ENCODE results near the gene EIF4ENIF1. TPM values are rescaled to one million over a fixed set of nuclear protein-coding genes. Genes with fewer than 3 reads are reported as not detected.
"Not testable (repeated sequence)": the region's sequence is repeated elsewhere in the genome, so short reads cannot be mapped to it uniquely, and the experiment has no call there.

EIF4ENIF1 gene, protein sequence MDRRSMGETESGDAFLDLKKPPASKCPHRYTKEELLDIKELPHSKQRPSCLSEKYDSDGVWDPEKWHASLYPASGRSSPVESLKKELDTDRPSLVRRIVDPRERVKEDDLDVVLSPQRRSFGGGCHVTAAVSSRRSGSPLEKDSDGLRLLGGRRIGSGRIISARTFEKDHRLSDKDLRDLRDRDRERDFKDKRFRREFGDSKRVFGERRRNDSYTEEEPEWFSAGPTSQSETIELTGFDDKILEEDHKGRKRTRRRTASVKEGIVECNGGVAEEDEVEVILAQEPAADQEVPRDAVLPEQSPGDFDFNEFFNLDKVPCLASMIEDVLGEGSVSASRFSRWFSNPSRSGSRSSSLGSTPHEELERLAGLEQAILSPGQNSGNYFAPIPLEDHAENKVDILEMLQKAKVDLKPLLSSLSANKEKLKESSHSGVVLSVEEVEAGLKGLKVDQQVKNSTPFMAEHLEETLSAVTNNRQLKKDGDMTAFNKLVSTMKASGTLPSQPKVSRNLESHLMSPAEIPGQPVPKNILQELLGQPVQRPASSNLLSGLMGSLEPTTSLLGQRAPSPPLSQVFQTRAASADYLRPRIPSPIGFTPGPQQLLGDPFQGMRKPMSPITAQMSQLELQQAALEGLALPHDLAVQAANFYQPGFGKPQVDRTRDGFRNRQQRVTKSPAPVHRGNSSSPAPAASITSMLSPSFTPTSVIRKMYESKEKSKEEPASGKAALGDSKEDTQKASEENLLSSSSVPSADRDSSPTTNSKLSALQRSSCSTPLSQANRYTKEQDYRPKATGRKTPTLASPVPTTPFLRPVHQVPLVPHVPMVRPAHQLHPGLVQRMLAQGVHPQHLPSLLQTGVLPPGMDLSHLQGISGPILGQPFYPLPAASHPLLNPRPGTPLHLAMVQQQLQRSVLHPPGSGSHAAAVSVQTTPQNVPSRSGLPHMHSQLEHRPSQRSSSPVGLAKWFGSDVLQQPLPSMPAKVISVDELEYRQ
- 3.4 and 6.1 TPM in 2 replicates for total RNA-seq (2014; rRNA removed; shearing (Covaris generic))

- DNase-seq (ENCODE audit: low spot score): peak; percentile 59
Measured at GRCh38 chr22:31489632-31490495, at the start of gene EIF4ENIF1. Gene EIF4ENIF1, minus strand, starts transcription at chr22:31489842. Its CDS starts 1,124 bp downstream, at chr22:31488718.

DNA sequence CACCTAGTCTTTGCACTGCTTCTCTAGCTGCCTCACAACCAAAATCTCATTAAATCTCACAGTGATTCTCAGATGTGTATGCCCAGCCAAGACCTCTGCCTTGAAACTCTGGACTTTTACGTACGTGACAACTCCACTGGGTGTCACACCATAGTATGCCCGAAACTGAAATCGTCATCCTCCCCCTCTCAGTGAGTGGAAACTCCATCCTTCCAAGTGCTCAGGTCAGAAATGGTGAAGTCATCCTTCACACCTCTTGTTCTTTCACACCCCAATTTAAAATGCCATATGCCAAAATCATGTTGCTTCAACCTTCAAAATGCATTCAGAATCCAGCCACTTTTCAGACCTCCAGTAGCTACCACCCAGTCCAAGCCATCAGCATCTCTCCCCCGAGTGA, 49.2 kb upstream of the EIF4ENIF1 start:
- DNase-seq (ENCODE audit: low spot score): no peak

- DNase-seq (ENCODE audit: low spot score): no peak
Measured at GRCh38 chr22:31537019-31537535, 47.4 kb upstream of the EIF4ENIF1 start.

DNA sequence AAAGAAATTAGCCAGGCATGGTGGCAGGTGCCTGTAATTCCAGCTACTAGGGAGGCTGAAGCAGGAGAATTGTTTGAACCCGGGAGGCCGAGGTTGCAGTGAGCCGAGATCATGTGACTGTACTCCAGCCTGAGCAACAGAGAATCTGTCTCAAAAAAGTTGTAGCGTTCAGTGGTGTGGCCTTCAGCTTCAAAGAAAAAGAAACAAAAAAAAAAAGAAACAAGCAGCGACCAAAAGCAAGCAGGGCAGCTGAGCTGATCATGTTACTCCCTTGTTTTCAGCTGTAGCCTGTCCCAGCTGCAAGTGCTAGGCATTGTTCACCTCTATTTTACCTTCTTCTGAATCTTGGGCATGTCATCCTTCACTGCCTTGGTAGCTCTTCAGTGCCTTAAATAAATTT, 43.7 kb upstream of the EIF4ENIF1 start:
- DNase-seq (ENCODE audit: low spot score): no peak

DNA sequence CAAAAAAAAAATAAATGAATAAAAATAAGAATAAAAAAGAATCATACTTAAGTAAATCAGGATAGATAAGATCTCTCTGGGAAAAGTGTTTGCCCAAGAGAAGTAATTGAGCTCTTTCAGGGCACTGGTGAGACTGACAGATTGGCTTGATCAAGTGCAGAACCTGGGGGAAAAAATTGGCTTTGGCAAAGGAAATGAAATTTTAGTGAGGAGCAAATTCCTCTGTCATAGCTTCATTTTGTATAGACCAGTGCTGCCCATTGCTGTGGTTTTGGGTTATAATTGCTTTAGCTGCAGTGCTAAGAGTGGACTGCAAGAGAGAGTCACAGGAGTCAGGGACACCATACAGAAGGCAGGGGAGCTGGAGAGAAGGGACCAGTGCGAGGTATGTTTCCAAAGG, 42.4 kb upstream of the EIF4ENIF1 start:
- no peak for DNase-seq (ENCODE audit: low spot score)

GRCh38 chr22:31530823-31531195, 41.2 kb upstream of the EIF4ENIF1 start:
- DNase-seq (ENCODE audit: low spot score): no peak

- DNase-seq (ENCODE audit: low spot score): no peak
Measured at GRCh38 chr22:31526270-31526669, 36.6 kb upstream of the EIF4ENIF1 start.

DNA sequence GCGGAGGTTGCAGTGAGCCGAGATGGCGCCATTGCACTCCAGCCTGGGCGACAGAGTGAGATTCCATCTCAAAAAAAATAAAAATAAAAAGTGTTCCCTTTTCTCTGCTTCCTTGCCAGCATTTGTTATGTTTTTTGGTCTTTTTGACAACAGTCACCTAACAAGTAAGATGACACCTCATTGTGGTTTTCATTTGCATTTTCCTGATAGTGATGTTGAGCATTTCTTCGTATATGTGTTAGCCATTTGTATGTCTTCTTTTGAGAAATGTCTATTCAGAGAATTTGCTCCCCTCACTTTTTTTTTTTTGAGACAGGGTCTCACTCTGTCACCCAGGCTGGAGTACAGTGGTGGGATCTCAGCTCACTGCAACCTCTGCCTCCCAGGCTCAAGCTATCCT, 34.5 kb upstream of the EIF4ENIF1 start:
- DNase-seq (ENCODE audit: low spot score): not testable (repeated sequence)

DNA sequence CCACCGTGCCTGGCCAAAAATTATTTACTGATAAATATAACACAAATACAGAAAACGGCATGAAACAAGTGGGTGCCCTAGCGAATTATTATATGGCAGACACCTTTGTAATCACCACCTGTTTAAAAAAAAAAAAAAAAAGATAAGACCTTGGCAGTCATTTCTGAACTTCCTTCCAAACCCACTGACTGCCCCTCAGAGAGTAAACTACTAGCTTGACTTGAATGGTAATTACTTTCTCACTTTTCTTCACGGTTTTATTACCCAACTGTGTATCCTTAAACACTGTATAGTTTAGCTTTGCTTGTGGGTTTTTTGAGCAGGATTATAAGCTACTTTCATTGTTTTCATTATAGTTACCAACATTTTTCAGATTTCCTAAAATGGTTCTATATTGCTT, 30.4 kb upstream of the EIF4ENIF1 start:
- DNase-seq (ENCODE audit: low spot score): no peak

DNA sequence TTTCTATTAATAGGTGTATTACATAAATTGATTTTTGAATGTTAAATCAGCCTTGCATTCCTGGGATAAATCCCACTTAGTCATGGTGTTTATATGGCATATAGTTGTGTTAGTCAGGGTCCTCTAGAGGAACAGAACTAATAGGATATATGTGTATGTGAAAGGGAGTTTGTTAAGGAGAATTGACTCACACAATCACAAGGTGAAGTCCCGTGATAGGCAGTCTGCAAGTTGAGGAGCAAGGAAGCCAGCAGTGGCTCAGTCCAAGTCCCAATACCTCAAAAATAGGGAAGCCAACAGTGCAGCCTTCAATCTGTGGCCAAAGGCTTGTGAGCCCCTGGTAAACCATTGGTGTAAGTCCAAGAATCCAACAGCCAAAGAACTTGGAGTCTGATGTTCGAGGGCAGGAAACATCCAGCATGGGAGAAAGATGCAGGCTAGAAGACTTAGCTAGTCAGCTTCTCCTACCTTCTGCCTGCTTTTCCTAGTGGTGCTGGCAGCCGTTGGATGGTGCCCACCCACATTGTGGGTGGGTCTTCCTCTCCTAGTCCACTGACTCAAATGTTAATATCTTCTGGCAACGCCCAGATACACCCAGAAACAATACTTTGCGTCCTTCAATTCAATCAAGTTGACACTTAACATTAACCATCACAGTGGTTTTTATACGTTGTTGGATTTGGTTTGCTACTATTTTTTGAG, 19.6 kb upstream of the EIF4ENIF1 start:
- no peak for DNase-seq (ENCODE audit: low spot score)

GRCh38 chr22:31508536-31508935, 18.9 kb upstream of the EIF4ENIF1 start:
- DNase-seq (ENCODE audit: low spot score): no peak

DNA sequence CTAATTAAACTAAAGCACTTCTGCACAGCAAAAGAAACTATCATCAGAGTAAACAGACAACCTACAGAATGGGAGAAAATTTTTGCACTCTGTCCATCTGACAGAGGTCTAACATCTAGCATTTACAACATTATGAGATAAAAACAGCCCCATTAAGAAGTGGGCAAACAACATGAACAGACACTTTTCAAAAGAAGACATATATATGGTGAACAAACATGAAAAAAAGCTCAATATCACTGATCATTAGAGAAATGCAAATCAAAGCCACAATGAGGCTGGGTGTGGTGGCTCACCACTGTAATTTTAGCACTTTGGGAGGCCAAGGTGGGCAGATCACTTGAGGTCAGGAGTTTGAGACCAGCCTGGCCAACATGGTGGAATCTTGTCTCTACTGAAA, 17.9 kb upstream of the EIF4ENIF1 start:
- DNase-seq (ENCODE audit: low spot score): not testable (repeated sequence)

DNA sequence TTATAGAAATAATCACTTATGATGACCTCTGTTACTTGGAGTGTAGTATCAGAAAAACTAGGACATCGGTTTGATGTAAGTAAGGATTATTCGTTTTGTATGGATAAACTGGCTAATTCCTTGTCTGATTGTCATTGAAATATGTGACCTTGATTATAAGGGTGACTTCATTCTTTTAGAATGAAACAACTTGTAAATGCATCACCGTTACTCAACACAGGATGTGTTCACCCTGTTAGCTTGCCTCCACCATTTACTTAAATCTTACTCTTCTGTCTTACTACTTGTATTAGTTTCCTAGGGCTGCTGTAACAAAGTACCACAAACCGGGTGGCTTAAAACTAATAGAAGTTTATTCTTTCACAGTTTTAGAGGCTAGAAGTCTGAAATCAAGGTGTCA, 14.6 kb upstream of the EIF4ENIF1 start:
- DNase-seq (ENCODE audit: low spot score): no peak

DNA sequence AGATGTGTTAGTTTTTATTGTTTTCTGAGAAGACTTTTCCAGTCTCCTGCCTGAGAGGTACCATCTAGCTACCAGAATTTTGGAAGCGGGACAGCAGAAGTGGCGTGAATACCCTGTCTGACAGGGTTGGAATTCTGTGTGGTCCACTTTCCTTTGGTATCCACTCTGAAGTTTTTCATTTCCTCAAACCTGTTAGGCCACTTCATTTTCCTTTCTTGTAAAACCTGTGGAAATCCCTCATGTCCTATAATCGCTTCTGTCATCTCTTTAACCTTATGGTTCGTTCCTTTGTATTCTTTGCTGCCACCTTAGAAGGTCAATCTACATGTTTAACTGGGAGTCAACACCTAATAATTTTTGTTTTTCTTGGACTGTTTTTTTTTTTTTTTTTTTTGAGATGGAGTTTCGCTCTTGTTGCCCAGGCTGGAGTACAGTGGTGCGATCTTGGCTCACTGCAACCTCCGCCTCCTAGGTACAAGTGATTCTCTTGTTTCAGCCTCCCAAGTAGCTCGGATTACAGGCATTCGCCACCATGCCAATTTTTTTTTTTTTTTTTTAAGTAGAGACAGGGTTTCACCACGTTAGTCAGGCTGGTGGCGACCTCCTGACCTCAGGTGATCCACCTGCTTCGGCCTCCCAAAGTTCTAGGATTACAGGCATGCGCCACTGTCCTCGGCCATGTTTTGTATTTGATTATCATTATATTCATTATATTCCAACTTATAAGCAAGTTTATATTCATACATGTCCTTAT, 13.7 kb upstream of the EIF4ENIF1 start:
- no peak for DNase-seq (ENCODE audit: low spot score)

DNA sequence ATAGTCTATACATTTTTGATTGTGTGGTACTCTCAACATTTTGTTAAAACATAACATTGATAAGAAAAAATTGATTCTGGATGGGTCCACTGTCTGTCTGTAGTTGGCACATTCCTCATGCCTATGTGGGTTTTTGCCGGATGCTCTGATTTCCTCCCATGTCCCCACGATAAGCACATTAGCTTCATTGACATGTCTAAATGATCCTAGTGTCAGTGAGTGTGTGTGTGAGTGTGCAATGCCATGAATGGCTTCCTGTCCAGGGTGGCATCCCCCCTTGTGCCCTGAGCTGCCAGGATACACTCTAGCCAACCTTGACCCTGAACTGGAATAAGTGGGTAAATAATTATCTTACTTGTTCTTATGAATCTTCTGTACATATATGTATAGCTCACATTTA, 12.1 kb upstream of the EIF4ENIF1 start:
- DNase-seq (ENCODE audit: low spot score): no peak

DNA sequence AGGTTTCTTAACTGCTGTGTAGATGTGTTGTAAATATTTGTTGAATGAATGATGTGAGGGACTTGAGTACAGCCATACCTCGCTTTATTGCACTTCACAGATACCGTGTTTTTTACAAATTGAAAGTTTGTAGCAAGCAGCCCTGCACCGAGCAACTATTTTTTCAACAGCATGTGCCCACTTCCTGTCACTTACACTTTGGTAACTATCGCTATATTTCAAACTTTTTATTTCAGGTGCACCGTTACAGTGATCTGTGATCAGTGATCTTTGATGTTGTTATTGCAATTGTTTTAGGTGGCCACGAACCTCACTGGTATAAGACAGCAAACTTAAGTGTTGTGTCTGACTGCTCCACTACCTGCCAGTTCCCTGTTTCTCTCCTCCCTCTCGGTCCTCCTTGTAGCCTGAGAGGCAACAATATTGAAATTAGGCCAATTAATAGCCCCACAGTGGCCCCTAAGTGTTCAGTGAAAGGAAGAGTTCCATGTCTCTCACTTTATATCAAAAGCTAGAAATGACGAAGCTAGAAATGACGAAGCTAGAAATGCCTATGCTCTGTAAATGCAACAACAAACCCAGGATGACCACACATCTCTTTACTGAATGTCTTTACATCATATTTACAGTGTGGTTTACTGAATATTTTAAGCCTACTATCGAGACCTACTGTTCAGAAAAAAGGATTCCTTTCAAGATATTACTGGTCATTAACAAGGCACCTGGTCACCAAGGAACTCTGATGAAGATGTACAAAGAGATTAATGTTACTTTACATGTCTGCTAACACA, 7.7 kb upstream of the EIF4ENIF1 start:
- DNase-seq (ENCODE audit: low spot score): no peak

GRCh38 chr22:31496735-31497146, 7.1 kb upstream of the EIF4ENIF1 start:
- no peak for DNase-seq (ENCODE audit: low spot score)

- DNase-seq (ENCODE audit: low spot score): peak; percentile 58
Measured at GRCh38 chr22:31496007-31496734, 6.5 kb upstream of the EIF4ENIF1 start, which contains the start of gene SFI1. Gene SFI1, plus strand, starts transcription at chr22:31496536. Its CDS starts 11,749 bp downstream, at chr22:31508285.

Measured in H4 (cell line).